ENCODE results near the gene PTGDR.

The PTGDR gene

DNA sequence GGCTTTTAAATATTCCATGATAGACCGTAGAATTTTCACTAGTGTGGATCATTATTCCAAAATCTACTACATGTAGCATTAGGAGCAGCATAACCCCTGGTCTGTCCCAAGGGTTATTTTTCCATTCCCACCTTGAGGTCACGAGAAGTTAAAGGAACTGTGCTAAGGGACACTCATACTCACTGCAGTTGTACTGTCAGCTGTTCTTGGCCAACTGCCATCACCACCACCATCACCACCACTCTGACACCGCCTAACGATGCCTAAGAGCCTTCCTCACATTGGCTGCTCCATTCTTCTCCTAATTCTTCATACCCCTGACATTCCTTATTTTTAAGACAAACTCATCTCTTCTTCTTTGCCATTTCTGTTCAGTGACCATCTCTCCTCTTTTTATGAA is 13.4 kb upstream of the PTGDR start:
- no peaks in the 10 kb centered on the region; the same call in 1 of the 2 replicates for H3K27me3 ChIP-seq (replicated peaks; ENCODE audit: control insufficient read depth, insufficient read depth, low read length)
- DNase-seq (ENCODE audit: extremely low read depth, insufficient read length): no peak
- TF ChIP-seq, protein P1, sequence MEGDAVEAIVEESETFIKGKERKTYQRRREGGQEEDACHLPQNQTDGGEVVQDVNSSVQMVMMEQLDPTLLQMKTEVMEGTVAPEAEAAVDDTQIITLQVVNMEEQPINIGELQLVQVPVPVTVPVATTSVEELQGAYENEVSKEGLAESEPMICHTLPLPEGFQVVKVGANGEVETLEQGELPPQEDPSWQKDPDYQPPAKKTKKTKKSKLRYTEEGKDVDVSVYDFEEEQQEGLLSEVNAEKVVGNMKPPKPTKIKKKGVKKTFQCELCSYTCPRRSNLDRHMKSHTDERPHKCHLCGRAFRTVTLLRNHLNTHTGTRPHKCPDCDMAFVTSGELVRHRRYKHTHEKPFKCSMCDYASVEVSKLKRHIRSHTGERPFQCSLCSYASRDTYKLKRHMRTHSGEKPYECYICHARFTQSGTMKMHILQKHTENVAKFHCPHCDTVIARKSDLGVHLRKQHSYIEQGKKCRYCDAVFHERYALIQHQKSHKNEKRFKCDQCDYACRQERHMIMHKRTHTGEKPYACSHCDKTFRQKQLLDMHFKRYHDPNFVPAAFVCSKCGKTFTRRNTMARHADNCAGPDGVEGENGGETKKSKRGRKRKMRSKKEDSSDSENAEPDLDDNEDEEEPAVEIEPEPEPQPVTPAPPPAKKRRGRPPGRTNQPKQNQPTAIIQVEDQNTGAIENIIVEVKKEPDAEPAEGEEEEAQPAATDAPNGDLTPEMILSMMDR (IDR thresholded peaks at IDR 0.05; ENCODE audit: insufficient read depth, low read length, poor library complexity, severe bottlenecking): no peak
- H3K4me3 ChIP-seq (replicated peaks; ENCODE audit: low read depth, low read length): no peak overlapping the region
- no peaks in the 10 kb centered on the region for H3K36me3 ChIP-seq (ENCODE audit: control insufficient read depth, insufficient read depth, low read length)

DNA sequence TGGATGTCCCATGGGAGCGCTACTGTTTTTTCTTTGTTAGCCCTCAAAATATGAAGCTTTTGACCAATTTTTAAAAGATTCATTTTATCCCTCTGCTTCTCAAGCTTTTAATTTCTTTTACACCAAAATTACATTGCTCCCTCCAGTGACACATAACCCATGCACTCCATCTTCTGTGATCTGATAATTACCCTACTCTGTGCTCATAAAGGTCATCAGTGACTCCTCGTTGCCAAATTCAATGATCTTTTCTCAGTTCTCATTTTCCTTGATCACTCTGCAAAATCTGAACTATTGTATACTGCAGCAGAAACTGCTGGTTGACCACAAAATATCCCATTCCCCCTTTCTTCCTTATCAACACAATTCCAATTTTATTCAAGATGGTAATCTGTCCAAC is 8.7 kb upstream of the PTGDR start:
- no peak for DNase-seq (ENCODE audit: extremely low read depth, insufficient read length)
- TF ChIP-seq, protein P1 (IDR thresholded peaks at IDR 0.05; ENCODE audit: insufficient read depth, low read length, poor library complexity, severe bottlenecking): no peak
- Histone ChIP-seq H3K36me3 (ENCODE audit: control insufficient read depth, insufficient read depth, low read length) (no peaks in the 10 kb centered on the region), H3K27me3 (replicated peaks; ENCODE audit: control insufficient read depth, insufficient read depth, low read length) (no peaks in the 10 kb centered on the region; the same call in 1 of the 2 replicates), H3K4me3 (replicated peaks; ENCODE audit: low read depth, low read length) (no peak overlapping the region)

DNA sequence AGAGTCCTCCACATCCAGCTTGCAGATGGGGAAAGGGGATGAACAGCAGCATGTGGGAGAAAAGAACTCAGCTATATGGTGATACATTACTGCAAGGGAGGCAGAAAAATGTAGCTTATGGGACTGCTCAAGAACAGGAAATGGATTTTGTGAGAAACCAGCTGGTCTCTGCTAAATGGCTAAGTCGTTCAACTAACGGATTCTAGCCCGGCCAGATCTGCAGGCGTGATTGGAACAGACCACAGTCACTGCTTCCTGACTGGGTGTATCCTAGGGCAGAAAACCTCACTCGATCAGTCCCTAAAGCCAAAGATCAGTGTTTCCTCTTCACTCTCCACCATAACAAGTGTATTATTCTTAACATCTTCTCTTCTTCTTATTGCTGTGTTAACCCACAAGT is 8.1 kb upstream of the PTGDR start:
- H3K36me3 ChIP-seq (ENCODE audit: control insufficient read depth, insufficient read depth, low read length): no peaks in the 10 kb centered on the region
- TF ChIP-seq, protein P1 (IDR thresholded peaks at IDR 0.05; ENCODE audit: insufficient read depth, low read length, poor library complexity, severe bottlenecking): no peak
- H3K27me3 ChIP-seq (replicated peaks; ENCODE audit: control insufficient read depth, insufficient read depth, low read length): no peaks in the 10 kb centered on the region
- H3K4me3 ChIP-seq (replicated peaks; ENCODE audit: low read depth, low read length): no peak overlapping the region
- no peak for DNase-seq (ENCODE audit: extremely low read depth, insufficient read length)

GRCh38 chr14:52262600-52262999 is 4.9 kb upstream of the PTGDR start:
- Histone ChIP-seq H3K36me3 (ENCODE audit: control insufficient read depth, insufficient read depth, low read length) (no peaks in the 10 kb centered on the region), H3K27me3 (replicated peaks; ENCODE audit: control insufficient read depth, insufficient read depth, low read length) (no peaks in the 10 kb centered on the region), H3K4me3 (replicated peaks; ENCODE audit: low read depth, low read length) (no peak overlapping the region)
- TF ChIP-seq, protein P1 (IDR thresholded peaks at IDR 0.05; ENCODE audit: insufficient read depth, low read length, poor library complexity, severe bottlenecking): no peak
- DNase-seq (ENCODE audit: extremely low read depth, insufficient read length): no peak

DNA sequence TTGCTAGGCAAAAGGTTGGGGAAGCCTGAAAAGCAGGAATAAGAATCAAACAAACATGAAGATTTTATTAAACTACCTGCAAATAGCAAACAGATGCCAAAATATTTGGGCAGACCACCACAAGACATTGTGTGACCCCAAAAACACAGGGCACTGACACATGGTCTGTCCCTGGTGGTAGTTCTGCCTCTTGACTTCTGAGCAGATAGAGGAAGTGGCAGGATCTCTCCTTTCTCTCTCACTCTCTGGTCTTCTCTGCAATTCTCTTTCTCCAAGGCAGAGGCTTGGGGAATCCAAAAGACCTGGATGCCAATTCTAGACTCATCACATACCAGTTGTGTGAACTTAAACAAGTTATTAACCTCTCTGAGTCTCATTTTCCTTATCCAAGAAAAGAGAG is 4.3 kb upstream of the PTGDR start:
- Histone ChIP-seq H3K27me3 (replicated peaks; ENCODE audit: control insufficient read depth, insufficient read depth, low read length) (0 out of 2 replicates have a peak, but pooled peaks cover 2% of the 10 kb centered on the region), H3K4me3 (replicated peaks; ENCODE audit: low read depth, low read length) (no peak overlapping the region), H3K36me3 (ENCODE audit: control insufficient read depth, insufficient read depth, low read length) (no peaks in the 10 kb centered on the region)
- DNase-seq (ENCODE audit: extremely low read depth, insufficient read length): no peak
- TF ChIP-seq, protein P1 (IDR thresholded peaks at IDR 0.05; ENCODE audit: insufficient read depth, low read length, poor library complexity, severe bottlenecking): no peak

GRCh38 chr14:52265253-52265652 is 2.2 kb upstream of the PTGDR start:
- Histone ChIP-seq H3K4me3 (replicated peaks; ENCODE audit: low read depth, low read length) (no peak overlapping the region), H3K36me3 (ENCODE audit: control insufficient read depth, insufficient read depth, low read length) (no peaks in the 10 kb centered on the region), H3K27me3 (replicated peaks; ENCODE audit: control insufficient read depth, insufficient read depth, low read length) (0 out of 2 replicates have a peak, but pooled peaks cover 2% of the 10 kb centered on the region)
- no peak for DNase-seq (ENCODE audit: extremely low read depth, insufficient read length)
- TF ChIP-seq, protein P1 (IDR thresholded peaks at IDR 0.05; ENCODE audit: insufficient read depth, low read length, poor library complexity, severe bottlenecking): no peak

All from GM06990 (cell line).